Esophagus muscularis mucosa (tissue), 4 donors: Measurements from ENCODE around the gene CARD6.

ENCODE experiments used
- EP300 ChIP-seq: sonication (generic); formaldehyde crosslinking; IDR thresholded peaks from one replicate; pipeline ENCODE4 v1.6.1; 2017; ENCODE audit warnings: antibody characterized with exemption
- POLR2AphosphoS5 ChIP-seq, 2 donors: sonication (generic); formaldehyde crosslinking; IDR thresholded peaks; one replicate each; pipeline ENCODE4 v1.6.1; 2017; ENCODE audit warnings: antibody characterized with exemption in 2 of 2
- TF ChIP-seq, protein P1 (sequence below), 3 experiments: fragments of 200-600 bp in 2 of 3; fragments of 450-650 bp in 1 of 3; sonication (generic) in 2 of 3; IDR thresholded peaks; one replicate each; pipeline ENCODE4 v1.5.1; 2017 to 2019; ENCODE audit warnings: antibody characterized with exemption in 3 of 3, mild to moderate bottlenecking in 2 of 3, moderate library complexity in 1 of 3

DNA sequence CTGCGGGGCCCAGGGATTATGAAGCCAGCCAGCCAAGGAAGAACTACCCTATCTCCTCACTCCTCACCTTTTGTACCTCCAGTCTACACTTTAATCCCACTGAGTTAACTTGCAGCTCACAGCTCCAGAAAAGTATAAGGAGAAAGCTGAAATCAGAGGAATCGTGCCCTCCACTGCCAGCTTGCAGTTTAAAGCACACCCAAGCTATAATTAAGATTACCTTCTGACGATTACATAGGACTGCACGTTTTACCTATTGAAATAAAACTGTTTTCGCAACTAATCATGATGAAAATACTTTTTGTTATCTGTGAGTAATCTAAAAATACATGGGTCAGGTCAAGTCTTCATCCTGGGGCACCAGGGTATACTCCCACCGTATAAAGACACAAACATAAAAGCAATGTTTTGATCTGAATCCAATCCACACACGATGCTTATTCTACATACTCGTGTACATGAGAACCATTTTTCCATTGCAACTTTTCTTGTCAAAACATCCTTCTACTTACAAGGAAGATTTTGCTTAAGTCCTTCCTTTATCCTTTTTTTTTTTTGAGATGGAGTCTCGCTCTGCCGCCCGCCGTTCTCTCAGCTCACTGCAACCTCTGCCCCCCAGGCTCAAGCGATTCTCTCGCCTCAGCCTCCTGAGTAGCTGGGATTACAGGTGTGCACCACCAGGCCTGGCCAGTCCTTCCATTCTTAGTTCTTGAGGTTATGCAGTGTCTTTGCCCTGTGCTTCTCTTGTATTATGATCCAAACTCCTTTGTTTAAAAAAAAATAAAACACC is 13.8 kb upstream of the CARD6 start:
- TF ChIP-seq, protein P1, sequence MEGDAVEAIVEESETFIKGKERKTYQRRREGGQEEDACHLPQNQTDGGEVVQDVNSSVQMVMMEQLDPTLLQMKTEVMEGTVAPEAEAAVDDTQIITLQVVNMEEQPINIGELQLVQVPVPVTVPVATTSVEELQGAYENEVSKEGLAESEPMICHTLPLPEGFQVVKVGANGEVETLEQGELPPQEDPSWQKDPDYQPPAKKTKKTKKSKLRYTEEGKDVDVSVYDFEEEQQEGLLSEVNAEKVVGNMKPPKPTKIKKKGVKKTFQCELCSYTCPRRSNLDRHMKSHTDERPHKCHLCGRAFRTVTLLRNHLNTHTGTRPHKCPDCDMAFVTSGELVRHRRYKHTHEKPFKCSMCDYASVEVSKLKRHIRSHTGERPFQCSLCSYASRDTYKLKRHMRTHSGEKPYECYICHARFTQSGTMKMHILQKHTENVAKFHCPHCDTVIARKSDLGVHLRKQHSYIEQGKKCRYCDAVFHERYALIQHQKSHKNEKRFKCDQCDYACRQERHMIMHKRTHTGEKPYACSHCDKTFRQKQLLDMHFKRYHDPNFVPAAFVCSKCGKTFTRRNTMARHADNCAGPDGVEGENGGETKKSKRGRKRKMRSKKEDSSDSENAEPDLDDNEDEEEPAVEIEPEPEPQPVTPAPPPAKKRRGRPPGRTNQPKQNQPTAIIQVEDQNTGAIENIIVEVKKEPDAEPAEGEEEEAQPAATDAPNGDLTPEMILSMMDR (IDR thresholded peaks at IDR 0.05): no peak
- TF ChIP-seq EP300 (no peak), POLR2AphosphoS5 (IDR thresholded peaks at IDR 0.05) (no peak)
